ENCODE results near the gene OR2M4. TPM values are rescaled to one million over a fixed set of nuclear protein-coding genes. Genes with fewer than 3 reads are reported as not detected.

The OR2M4 gene
- not detected in 2 replicates for total RNA-seq

GRCh38 chr1:248231117-248231516, at the start of gene OR2M4:
TSS of gene OR2M4 (plus strand) at chr1:248231417. CDS start at chr1:248238929, 7,512 bp downstream.
- DNase-seq (ENCODE audit: low read depth), result no peak
- TF ChIP-seq CTCF (conservative IDR thresholded peaks at IDR 0.05; ENCODE audit: low read depth, low read length), result no peak
- no peak within 1 kb of the TSS for H3K4me3 ChIP-seq (ENCODE audit: low read depth, low read length)

GRCh38 chr1:248183996-248184395, 47.2 kb upstream of the OR2M4 start:
- no peak for DNase-seq (ENCODE audit: low read depth)
- TF ChIP-seq CTCF (conservative IDR thresholded peaks at IDR 0.05; ENCODE audit: low read depth, low read length), result no peak
- H3K4me3 ChIP-seq (ENCODE audit: low read depth, low read length), result no peak overlapping the region

GRCh38 chr1:248187363-248187762, 43.9 kb upstream of the OR2M4 start:
- no peak for TF ChIP-seq CTCF (conservative IDR thresholded peaks at IDR 0.05; ENCODE audit: low read depth, low read length)
- DNase-seq (ENCODE audit: low read depth), result no peak
- no peak overlapping the region for H3K4me3 ChIP-seq (ENCODE audit: low read depth, low read length)

- DNase-seq (ENCODE audit: low read depth), result no peak
These were observed 42.2 kb upstream of the OR2M4 start for GRCh38 chr1:248189026-248189425.

GRCh38 chr1:248194117-248194516, 37.1 kb upstream of the OR2M4 start:
- TF ChIP-seq CTCF (conservative IDR thresholded peaks at IDR 0.05; ENCODE audit: low read depth, low read length), result no peak
- no peak overlapping the region for H3K4me3 ChIP-seq (ENCODE audit: low read depth, low read length)
- DNase-seq (ENCODE audit: low read depth), result no peak

More at GRCh38 chr1:248189026-248189425, 42.2 kb upstream of the OR2M4 start:
- no peak overlapping the region for H3K4me3 ChIP-seq (ENCODE audit: low read depth, low read length)
- no peak for TF ChIP-seq CTCF (conservative IDR thresholded peaks at IDR 0.05; ENCODE audit: low read depth, low read length)

GRCh38 chr1:248196965-248197364, 34.3 kb upstream of the OR2M4 start, which contains the start of gene OR2M3:
TSS of gene OR2M3 (plus strand) at chr1:248197265. CDS start at chr1:248203068, 5,803 bp downstream.
- no peak for TF ChIP-seq CTCF (conservative IDR thresholded peaks at IDR 0.05; ENCODE audit: low read depth, low read length)
- DNase-seq (ENCODE audit: low read depth), result no peak
- no peak within 1 kb of the TSS for H3K4me3 ChIP-seq (ENCODE audit: low read depth, low read length)

GRCh38 chr1:248215880-248216279, 15.3 kb upstream of the OR2M4 start:
- TF ChIP-seq CTCF (conservative IDR thresholded peaks at IDR 0.05; ENCODE audit: low read depth, low read length), result no peak
- H3K4me3 ChIP-seq (ENCODE audit: low read depth, low read length), result no peak overlapping the region

More at GRCh38 chr1:248215880-248216279, 15.3 kb upstream of the OR2M4 start:
- DNase-seq (ENCODE audit: low read depth), result no peak
